Measurements from ENCODE around the gene SOHLH2.

DNA sequence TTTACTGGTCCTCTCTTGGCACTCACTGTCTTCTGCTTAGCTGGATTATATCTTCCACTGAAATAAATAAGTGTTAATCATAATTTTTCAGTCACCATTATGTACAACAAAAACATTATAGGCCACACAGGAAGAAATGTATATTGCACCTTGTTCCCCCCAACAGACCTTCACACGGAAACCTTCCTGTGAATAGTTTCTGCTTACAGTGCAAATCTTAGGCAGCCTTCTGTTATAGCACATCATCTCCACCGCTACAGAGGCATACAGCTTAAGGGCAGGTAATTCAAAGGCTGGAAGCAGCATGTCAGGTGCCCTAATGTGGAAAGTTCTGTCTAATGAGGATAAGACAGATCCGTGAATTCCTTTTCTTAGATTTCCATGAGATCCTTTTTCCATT is 16.9 kb upstream of the SOHLH2 start:
- TF ChIP-seq CTCF (IDR thresholded peaks at IDR 0.05): no peak
- TF ChIP-seq POLR2AphosphoS5 (IDR thresholded peaks at IDR 0.05): no peak
- TF ChIP-seq POLR2A (IDR thresholded peaks at IDR 0.05; ENCODE audit: low read depth): no peak
- no peak for TF ChIP-seq EP300 (IDR thresholded peaks at IDR 0.05)
